ENCODE data around the gene CIT.
"Not testable (repeated sequence)": the region's sequence is repeated elsewhere in the genome, so short reads cannot be mapped to it uniquely, and the experiment has no call there.

The CIT gene

DNA sequence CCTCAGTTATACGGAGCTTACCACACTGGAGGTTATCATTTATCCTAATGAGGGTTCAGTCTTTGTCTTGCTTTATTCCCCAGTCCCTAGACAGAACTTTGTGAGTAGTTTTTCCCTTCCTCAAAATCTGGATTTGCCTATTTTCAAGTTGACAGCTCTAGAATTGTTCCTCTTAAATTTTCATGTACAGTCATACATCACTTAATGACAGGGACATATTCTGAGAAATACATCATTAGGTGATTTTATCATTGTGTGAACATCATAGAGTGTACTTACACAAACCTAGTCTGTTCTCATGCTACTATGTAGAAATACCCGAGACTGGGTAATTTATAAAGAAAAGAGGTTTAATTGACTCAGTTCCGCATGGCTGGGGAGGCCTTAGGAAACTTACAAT, 206.1 kb downstream of the CIT start:
- DNase-seq: no peak

DNA sequence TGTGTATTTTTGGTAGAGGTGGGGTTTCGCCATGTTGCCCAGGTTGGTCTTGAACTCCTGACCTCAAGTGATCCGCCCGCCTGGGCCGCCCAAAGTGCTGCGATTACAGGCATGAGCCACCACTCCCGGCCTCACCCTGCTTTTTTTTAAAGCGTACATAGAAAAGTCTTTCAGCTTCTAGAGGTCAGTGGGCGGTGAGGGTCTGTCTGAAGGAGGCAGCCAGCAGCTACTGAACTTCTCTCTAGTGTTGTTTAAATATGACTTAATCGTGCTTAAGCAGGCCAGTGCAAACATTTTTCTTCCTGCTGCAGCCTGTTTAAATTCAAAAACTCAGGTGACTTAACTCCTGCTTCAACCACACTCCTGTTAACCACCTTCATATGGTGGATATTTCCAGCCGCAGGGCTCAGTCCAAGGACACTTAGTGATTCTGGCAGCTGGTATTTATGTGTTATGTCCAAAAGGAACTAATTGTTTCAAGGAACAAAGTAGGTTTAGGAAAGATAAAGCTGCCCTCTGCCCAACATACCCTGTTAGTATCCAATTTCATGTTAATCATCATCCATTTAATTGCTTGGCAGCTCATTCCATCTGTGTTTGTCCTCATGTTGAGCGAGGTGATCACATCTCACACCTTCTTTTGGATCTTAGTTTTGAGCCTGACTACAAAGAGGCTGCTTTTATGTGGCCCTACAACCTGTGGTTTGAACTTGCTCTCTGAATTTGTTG, 207.2 kb downstream of the CIT start:
- DNase-seq: no peak

DNA sequence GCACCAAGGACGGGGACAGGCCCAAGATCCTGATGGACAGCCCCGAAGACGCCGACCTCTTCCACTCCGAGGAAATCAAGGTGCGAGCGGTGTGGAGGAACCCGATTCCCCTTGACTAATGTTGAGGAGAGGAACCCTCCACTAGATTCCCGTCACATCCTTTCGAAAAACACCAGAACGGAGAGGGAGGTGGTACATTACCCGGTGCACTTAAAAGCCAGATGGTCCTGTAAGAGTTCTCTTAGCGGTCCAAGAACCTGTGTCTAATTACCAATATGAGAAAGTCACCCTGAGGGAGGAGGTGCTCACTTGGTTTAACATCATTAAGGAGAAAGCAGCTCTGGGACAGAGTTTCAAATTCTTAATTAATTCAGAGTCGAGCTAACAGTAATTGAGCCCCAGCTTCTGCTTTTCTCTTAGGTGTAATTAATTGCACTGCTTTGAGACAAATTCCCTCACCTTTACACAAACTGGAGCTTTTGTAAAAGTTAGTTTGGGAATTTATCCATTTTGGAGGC, 208.7 kb downstream of the CIT start:
- DNase-seq: no peak

DNA sequence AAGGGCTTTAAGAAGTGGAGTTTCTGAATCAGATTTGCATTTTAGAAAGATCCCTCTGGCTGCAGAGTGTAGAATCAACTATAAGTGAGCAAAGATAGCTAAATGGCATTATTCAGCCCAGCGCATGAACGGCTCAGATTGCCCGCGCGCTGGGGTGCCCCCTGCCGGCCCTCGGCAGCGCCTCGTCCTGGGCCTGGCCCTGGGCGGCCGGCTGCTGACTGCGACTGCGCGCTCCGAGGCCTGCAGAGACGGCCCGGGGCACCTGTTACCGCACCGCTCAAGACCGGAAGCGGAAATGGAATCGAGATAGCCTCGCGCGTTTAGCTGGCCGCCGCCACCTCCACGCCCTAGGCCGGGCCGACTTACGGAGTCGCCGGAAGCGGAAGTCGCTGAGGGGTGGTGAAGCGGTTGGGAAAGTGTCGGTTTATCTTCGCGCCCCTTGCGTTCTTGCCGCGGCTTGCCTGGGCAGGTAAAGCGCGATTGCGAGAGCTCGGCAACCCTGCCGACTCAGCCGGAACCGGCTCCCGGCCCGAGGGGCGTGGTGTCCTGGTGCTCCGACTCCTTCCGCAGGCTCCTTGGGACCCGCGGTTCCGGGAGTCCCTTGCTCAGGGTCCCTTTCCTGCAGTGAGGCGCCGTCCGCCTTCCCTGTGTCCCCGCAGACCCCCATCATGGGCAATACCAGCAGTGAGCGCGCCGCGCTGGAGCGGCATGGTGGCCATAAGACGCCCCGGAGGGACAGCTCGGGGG, 209.4 kb downstream of the CIT start, which contains the start of gene PRKAB1:
TSS of gene PRKAB1 (plus strand) at position 557 of the 747 bp plus-strand sequence. CDS start at position 669, 112 bp downstream.
- DNase-seq: peak; percentile 97

- DNase-seq: no peak
Measured at GRCh38 chr12:119666900-119667576, 210.1 kb downstream of the CIT start.

DNA sequence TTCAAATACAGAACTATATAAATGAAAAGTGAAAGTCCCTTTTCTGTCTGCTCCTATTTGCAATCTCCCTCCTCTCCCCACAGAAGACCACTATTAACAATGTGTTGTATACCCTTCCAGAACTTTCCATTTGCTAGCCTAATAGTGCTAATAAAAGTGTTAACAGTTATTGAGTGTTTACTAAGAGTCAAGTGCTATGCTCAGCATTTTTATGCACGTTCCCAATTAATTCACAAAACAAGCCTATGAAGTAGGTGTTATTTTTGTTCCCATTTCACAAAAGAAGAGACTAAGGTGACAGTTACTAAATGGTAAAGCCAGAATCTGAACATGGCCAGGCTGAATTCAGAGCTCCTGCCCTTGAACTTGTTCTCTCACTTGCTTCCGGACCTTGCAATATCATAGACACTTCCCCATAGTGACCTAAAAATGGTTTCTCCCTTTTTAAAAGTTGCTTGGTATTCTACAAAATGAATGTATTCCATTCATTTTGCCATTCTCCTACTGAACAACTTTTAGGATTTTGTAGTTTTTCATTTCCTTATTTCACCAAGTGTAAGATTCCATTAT, 210.8 kb downstream of the CIT start:
- DNase-seq: no peak

- no peak for DNase-seq
Measured at GRCh38 chr12:119665164-119665929, 211.8 kb downstream of the CIT start.

- DNase-seq: no peak
Measured at GRCh38 chr12:119664642-119665041, 212.5 kb downstream of the CIT start.

GRCh38 chr12:119661882-119662281, 215.2 kb downstream of the CIT start:
- DNase-seq: no peak

- DNase-seq: no peak
Measured at GRCh38 chr12:119660076-119660475, 217.0 kb downstream of the CIT start.

DNA sequence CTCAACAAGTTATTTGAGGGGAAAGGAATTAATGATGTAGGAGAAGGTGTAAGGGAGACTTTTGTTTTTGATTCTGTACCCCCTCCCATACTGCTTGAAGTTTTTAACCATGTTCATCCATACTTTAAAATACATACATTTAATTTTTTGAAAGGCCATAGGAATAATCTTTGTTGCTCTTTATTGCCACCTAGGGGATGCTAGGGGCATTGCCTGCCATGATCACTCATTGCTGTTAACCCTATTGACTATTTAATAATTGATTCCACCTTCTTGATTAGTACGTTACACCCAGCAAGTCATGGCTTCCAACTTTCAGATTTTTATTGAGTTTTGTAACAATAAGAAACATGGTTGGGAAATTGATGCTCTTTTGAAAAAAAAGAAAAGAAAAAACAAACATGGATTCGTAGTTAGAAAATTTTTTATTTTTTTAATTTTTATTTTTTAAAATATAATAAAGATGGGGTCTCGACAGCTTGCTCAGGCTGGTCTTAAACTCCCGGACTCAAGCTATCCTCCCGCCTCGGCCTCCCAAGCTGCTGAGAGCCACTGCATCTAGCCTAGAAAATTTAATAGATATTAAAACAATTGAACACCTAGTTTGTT, 217.7 kb downstream of the CIT start:
- DNase-seq: peak; percentile 26

DNA sequence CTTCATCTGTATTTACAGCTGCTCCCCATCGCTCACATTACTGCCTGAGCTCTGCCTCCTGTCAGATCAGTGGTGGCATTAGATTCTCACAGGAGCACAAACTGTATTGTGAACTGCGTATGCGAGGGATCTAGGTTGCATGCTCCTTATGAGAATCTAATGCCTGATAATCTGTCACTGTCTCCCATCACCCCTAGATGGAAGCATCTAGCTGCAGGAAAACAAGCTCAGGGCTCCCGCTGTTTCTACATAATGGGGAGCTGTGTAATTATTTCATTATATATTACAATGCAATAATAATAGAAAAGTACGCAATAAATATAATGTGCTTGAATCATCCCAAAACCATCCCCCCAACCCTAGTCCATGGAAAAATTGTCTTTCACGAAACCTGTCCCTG, 219.0 kb downstream of the CIT start:
- not testable (repeated sequence) for DNase-seq

- not testable (repeated sequence) for DNase-seq
Measured at GRCh38 chr12:119657001-119657400, 220.1 kb downstream of the CIT start.

- no peak for DNase-seq
Measured at GRCh38 chr12:119652665-119653064, 224.5 kb downstream of the CIT start.

- DNase-seq: no peak
Measured at GRCh38 chr12:119649202-119649808, 227.8 kb downstream of the CIT start.

DNA sequence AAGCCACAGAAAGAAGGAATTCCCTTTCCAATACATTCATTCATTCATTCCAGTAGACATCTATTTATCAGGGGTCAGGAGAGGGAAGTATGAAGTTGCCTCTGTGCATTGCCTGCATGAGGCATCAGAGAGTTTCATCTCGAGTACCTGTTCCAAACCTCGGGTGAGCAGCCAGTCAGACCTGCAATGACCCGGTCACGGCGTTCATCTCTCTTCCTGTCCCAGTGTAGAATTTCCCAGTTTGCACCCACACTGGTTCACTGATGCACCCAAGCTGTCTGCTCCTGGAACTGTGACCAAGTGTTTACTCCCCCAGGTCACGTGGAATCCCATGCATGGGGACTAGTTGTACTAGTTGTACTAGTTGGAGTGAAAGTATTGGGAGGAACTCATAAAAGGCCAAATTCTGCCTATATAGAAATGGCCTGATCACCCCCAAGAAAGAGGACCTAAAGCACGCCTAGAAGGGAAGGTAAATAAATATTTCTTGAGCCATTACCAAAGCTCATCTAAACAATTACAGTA, 231.5 kb downstream of the CIT start:
- no peak for DNase-seq

- DNase-seq: no peak
Measured at GRCh38 chr12:119644930-119645329, 232.2 kb downstream of the CIT start.

DNA sequence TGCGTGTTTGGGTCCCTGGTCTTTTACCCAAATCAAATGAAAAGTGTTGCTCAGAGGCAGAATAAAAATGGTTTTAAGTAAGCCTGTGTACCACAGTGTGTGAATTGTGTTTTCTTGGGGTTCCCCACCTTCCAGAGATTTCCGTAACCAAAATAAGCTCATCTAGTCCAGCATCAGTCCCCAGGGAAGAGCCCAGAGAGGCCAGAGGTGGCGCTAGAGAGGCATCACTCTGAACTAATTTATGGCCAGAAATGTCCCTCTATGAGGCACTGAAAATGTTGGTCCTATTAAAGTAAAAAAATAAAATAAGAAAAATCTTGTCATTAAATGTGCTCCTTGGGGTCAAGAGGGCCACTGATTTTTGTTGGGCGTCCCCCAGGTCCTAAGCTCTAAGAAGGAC, 234.1 kb downstream of the CIT start:
- DNase-seq: no peak

All from midbrain (tissue), 1 donor.